H54 (cell line): ENCODE data around the gene TMEM126A.
"Not testable (repeated sequence)": the region's sequence is repeated elsewhere in the genome, so short reads cannot be mapped to it uniquely, and the experiment has no call there.

Experiments used
- DNase-seq: peaks from one replicate; pipeline ENCODE4 v3.0.0; 2011; ENCODE audit warnings: low spot score, mixed read lengths; ENCODE audit not compliant: insufficient read length
- FAIRE-seq: peaks from 3 replicates; lab custom pipeline; 2011; peaks lifted over from hg19 to GRCh38; lab: Jason Lieb, UNC
- POLR2A ChIP-seq: IDR thresholded peaks from 2 replicates; pipeline ENCODE4 v1.6.1; 2011; ENCODE audit warnings: low read depth, mild to moderate bottlenecking, low read length

TMEM126A gene

DNA sequence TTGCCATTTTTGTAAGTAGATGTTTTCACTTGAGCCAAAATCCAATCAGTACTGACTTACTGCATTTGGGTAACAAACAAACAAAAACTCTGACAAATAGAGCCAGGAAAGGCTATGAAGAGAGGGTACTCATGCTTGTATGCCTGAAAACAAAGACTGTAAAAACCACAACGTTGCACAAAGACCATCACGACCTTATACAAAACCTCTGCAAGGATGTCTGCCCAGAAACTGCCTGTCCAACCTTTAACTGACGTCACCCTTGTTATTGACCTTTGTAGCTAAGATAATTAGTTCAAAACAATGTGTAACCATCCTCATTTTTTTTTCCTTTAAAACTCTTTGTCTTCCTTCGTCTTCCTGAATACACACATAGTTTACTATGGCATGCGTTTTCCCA lies 18.0 kb downstream of the TMEM126A start:
- DNase-seq (no peak), FAIRE-seq (no peak)
- TF ChIP-seq POLR2A = no peak

DNA sequence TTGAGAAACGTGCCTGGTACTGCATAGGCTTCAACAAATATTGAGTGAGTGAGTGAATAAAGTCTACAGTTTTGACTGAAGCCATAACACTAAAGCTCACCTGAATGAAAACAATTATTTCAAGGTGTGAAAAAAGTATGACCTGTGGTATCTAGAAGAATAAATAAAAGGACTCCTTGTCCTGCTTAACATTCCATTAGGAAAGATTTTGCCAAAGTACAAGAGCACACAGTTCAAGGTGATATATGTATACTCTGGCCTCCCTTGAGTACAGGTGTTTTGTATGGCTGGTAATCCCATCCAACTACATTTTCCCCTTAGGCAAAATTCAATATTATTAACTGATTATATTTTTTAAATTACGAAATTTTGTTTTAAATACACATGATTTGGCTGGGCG lies 18.9 kb downstream of the TMEM126A start:
- FAIRE-seq (no peak), DNase-seq (no peak)
- TF ChIP-seq POLR2A = no peak

DNA sequence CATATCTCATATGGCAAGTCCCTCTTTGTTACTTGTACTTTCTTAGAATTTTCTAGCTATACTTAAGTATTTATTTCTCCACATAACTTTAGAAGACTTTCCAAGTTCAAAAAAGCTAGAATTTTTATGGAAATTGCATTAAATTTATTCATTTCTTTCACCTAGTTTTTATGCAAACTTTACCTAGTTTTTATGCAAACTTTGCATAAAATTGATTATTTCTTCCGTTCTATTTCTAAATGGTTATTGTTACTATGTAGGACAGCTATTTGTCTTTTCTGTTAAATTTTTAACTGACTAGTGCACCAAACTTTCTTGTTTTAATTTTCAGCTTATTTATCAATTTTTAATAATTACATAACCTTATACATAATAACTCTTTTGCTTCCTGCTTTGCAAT lies 20.4 kb downstream of the TMEM126A start:
- FAIRE-seq = no peak
- no peak for DNase-seq
- TF ChIP-seq POLR2A = no peak

DNA sequence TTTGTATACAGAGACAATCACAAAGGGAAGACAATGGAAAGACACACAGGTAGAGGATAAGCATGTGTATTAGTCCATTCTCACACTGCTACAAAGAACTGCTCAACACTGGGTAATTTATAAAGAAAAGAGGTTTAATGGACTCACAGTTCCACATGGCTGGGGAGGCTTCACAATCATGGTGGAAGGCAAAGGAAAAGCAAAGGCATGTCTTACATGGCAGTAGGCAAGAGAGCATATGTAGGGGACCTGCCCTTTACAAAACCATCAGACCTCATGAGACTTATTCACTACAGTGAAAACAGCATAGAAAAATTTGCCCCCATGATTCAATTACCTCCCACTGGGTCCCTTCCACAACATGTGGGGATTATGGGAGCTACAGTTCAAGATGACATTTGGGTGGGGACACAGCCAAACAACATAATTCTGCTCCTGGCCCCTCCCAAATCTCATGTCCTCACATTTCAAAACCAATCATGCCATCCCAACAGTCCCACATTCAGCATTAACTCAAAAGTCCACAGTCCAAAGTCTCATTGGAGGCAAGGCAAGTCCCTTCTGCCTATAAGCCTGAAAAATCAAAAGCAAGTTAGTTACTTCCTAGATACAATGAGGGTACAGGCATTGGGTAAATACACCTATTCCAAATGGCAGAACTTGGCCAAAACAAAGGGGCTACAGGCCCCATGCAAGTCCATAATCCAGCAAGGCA lies 23.3 kb downstream of the TMEM126A start:
- FAIRE-seq, DNase-seq: not testable (repeated sequence)

GRCh38 chr11:85672105-85672902 lies 24.5 kb downstream of the TMEM126A start:
- TF ChIP-seq POLR2A = no peak
- DNase-seq (no peak), FAIRE-seq (no peak)

- no peak for FAIRE-seq
These were observed 25.6 kb downstream of the TMEM126A start for GRCh38 chr11:85673393-85673792.

GRCh38 chr11:85679576-85679975 lies 31.8 kb downstream of the TMEM126A start:
- FAIRE-seq (no peak), DNase-seq (no peak)
- TF ChIP-seq POLR2A = no peak

More at GRCh38 chr11:85673393-85673792, 25.6 kb downstream of the TMEM126A start:
- no peak for DNase-seq
- no peak for TF ChIP-seq POLR2A

GRCh38 chr11:85680897-85681296 lies 33.1 kb downstream of the TMEM126A start:
- DNase-seq (no peak), FAIRE-seq (peak; percentile 33)
- no peak for TF ChIP-seq POLR2A

GRCh38 chr11:85682330-85683305 lies 34.9 kb downstream of the TMEM126A start:
- FAIRE-seq (no peak), DNase-seq (no peak)
- peak; percentile 34; the same call in 1 of the 2 replicates for TF ChIP-seq POLR2A

DNA sequence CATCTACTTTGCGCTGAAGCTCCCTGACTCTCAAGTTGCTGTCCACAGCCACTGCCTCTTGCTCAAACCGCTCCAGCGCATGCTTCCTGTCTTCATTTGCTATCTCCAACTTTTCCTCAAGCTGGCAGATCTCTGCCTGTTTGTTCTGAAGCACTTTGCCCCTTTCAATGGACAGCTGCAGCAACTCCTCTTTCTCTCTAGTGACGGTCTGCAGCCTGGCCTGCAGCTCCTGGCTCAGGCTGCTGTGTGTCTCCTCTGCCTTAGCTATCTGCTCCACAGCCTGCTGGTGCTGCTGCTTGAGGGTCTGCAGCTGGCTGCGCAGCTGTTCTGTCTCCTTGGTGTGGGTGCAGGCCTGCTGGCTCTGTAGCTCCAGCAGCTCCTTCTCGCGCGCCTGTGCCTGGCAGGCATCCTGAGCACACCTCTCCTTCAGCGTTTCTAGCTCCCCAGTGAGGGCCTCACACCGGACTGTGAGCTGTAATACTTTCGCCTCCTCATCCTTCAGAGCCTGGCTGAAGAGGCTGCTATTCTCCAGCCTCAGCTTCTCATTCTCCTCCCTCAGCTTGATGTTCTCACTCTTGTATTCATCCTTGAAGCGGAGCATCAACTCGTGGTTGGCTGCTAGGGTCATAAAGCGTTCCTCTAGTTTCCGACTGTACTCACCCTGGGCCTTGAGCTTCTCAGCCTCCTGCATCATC lies 37.5 kb downstream of the TMEM126A start:
- no peak for TF ChIP-seq POLR2A
- peak; percentile 23 for DNase-seq
- FAIRE-seq = peak; percentile 33

GRCh38 chr11:85685820-85686459 lies 38.2 kb downstream of the TMEM126A start, which contains the start of gene CCDC89:
Gene CCDC89 (minus strand): TSS chr11:85686195. CDS start chr11:85686130, 65 bp downstream.
- peak; percentile 99 for FAIRE-seq
- no peak for TF ChIP-seq POLR2A
- DNase-seq = peak; percentile 94

DNA sequence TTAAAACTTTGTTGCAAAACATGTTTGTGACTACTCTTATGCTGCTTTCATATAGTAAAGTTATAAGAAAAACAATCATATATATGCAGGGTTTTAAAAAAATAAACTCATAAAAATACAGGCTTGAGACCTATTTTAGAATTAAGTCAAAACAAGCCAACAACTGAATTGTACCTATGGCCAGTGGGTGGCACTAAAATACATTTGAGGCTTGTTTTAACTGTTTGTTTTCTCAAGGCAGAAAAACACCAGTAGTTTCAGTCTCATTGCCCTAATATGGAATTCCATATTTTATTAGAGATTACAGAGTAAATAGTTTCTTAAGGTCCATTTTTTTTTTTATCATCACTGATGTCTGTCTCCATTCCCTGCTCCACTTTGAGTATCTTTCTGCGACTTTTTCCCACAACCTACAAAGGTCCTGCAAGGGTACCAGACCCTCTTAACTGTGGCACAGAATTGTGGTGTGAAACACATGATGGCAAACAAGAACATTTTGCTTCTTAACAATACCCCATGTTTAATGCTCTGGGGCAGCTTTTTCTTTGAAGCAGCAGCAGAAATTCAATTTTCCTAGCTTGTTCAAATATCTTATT lies 46.7 kb downstream of the TMEM126A start:
- no peak for TF ChIP-seq POLR2A
- DNase-seq = no peak
- peak; percentile 83 for FAIRE-seq
